HepG2 (cell line): ENCODE results near the gene ATP11A. TPM values are rescaled to one million over a fixed set of nuclear protein-coding genes. Genes with fewer than 3 reads are reported as not detected.

ENCODE experiments used
- ATF3 ChIP-seq: sonication (generic); formaldehyde crosslinking; IDR thresholded peaks from 2 replicates; pipeline ENCODE4 v1.4.0; 2020; ENCODE audit warnings: missing genetic modification reagents
- CREBL2 ChIP-seq: sonication (generic); formaldehyde crosslinking; IDR thresholded peaks from 2 replicates; pipeline ENCODE4 v1.8.1; 2023; ENCODE audit warnings: missing genetic modification reagents, mild to moderate bottlenecking, borderline replicate concordance
- FOXJ3 ChIP-seq: sonication (generic); formaldehyde crosslinking; IDR thresholded peaks from 2 replicates; pipeline ENCODE4 v1.4.0; 2020; ENCODE audit warnings: missing genetic modification reagents, mild to moderate bottlenecking, borderline replicate concordance
- MIXL1 ChIP-seq: IDR thresholded peaks from 2 replicates; pipeline ENCODE4 v1.6.1; 2016
- MLX ChIP-seq: IDR thresholded peaks from 2 replicates; pipeline ENCODE4 v1.6.1; 2016
- NR2F1 ChIP-seq, 2 experiments: fragments of 450-650 bp in 1 of 2; formaldehyde crosslinking in 1 of 2; IDR thresholded peaks; 2 replicates each; pipeline versions ENCODE4 v1.5.0 to v1.6.1; 2016 to 2020; ENCODE audit warnings: mild to moderate bottlenecking in 1 of 2, missing compliant biosample characterization in 1 of 2, missing genetic modification reagents in 1 of 2, moderate library complexity in 1 of 2
- PHF20 ChIP-seq: sonication (generic); formaldehyde crosslinking; IDR thresholded peaks from 2 replicates; pipeline ENCODE4 v1.5.0; 2020; ENCODE audit warnings: mild to moderate bottlenecking, missing genetic modification reagents
- SALL2 ChIP-seq: sonication (generic); formaldehyde crosslinking; IDR thresholded peaks from 2 replicates; pipeline ENCODE4 v1.8.1; 2023; ENCODE audit warnings: mild to moderate bottlenecking, missing genetic modification reagents, inconsistent platforms
- SMAD1 ChIP-seq: sonication (generic); formaldehyde crosslinking; IDR thresholded peaks from 2 replicates; pipeline ENCODE4 v1.4.0; 2020; ENCODE audit warnings: missing genetic modification reagents, low read depth, mild to moderate bottlenecking, borderline replicate concordance
- TCF12 ChIP-seq, 2 experiments: fragments of 450-650 bp in 1 of 2; sonication (generic) in 1 of 2; formaldehyde crosslinking in 1 of 2; IDR thresholded peaks; 2 replicates each; pipeline versions ENCODE4 v1.6.1 to v1.8.0; 2017 to 2022; ENCODE audit warnings: antibody characterized with exemption in 1 of 2, mild to moderate bottlenecking in 1 of 2, missing genetic modification reagents in 1 of 2, moderate library complexity in 1 of 2
- TCF7L2 ChIP-seq: IDR thresholded peaks from 2 replicates; pipeline ENCODE4 v1.6.1; 2011; ENCODE audit warnings: mild to moderate bottlenecking, low read depth, low read length, moderate library complexity
- TMF1 ChIP-seq: sonication (generic); formaldehyde crosslinking; IDR thresholded peaks from 2 replicates; pipeline ENCODE4 v1.8.1; 2022; ENCODE audit warnings: low read depth, missing genetic modification reagents
- USF2 ChIP-seq, 2 experiments: sonication (generic) in 1 of 2; formaldehyde crosslinking in 1 of 2; IDR thresholded peaks; 2 replicates each; pipeline versions ENCODE4 v1.5.1 to v1.6.1; 2011 to 2020; ENCODE audit warnings: borderline replicate concordance in 1 of 2, low read depth in 1 of 2, low read length in 1 of 2, mild to moderate bottlenecking in 1 of 2, missing genetic modification reagents in 1 of 2, moderate library complexity in 1 of 2
- ZBED4 ChIP-seq: sonication (generic); formaldehyde crosslinking; IDR thresholded peaks from 2 replicates; pipeline ENCODE4 v1.4.0; 2020; ENCODE audit warnings: missing genetic modification reagents, borderline replicate concordance
- ZBTB46 ChIP-seq: sonication (generic); formaldehyde crosslinking; IDR thresholded peaks from 2 replicates; pipeline ENCODE4 v1.4.0; 2020; ENCODE audit warnings: mild to moderate bottlenecking, missing genetic modification reagents, borderline replicate concordance
- ZNF562 ChIP-seq: sonication (generic); formaldehyde crosslinking; IDR thresholded peaks from 2 replicates; pipeline ENCODE4 v1.8.0; 2022; ENCODE audit warnings: missing genetic modification reagents, borderline replicate concordance
- ZNF644 ChIP-seq: IDR thresholded peaks from 2 replicates; pipeline ENCODE4 v1.6.1; 2016; ENCODE audit warnings: low read depth
- ZNF724P ChIP-seq: sonication (generic); formaldehyde crosslinking; IDR thresholded peaks from 2 replicates; pipeline ENCODE4 v1.8.0; 2022; ENCODE audit warnings: missing genetic modification reagents, borderline replicate concordance
- polyA plus RNA-seq, 8 experiments: library from polyadenylated mRNA; depleted of rRNA in 3 of 8; stranded (reverse) in 7 of 8; unstranded in 1 of 8; fragments of >200 nt; fragmentation: Illumina TruSeq in 4 of 8; extraction: Trizol in 4 of 8; gene quantifications; 2 replicates each; pipeline versions ENCODE4 v1.2.1 to v1.2.3, GENCODE V29; 2011 to 2016; ENCODE audit warnings: low read depth in 4 of 8, missing spikeins in 1 of 8, mixed read lengths in 1 of 8; ENCODE audit not compliant: insufficient read depth in 1 of 8
- total RNA-seq, 5 experiments: library from RNA; depleted of rRNA; stranded (reverse); fragments of >200 nt; fragmentation: Illumina TruSeq; extraction: Trizol; gene quantifications; 2 replicates each; pipeline ENCODE4 v1.2.3, GENCODE V29; 2016; ENCODE audit warnings: low read depth in 1 of 5

Gene ATP11A
- total and polyA plus RNA-seq, 2 of the 13 experiments (the other 11 are each of a cell fraction or from before 2014, with no cell fraction given), result 18.4 to 20.1 TPM

GRCh38 chr13:112689303-112690245 lies at the start of gene ATP11A (continued):
- TF ChIP-seq ZBED4 (CRISPR knock-in tag) (peak; percentile 18; the same call in 1 of the 2 replicates), FOXJ3 (no peak), ZNF644 (CRISPR knock-in tag) (no peak), USF2 (IDR thresholded peaks at IDR 0.05; ENCODE audit: low read depth, low read length) (no peak), USF2 (CRISPR knock-in tag; IDR thresholded peaks at IDR 0.05; ENCODE audit: borderline replicate concordance) (no peak), TCF12 (IDR thresholded peaks at IDR 0.05) (no peak), TCF12 (CRISPR knock-in tag; IDR thresholded peaks at IDR 0.05) (no peak; the same call in 1 of the 2 replicates), ZBTB46 (CRISPR knock-in tag) (peak; percentile 95; the same call in 1 of the 2 replicates), ATF3 (no peak), ZNF724P (CRISPR knock-in tag) (no peak), TMF1 (peak; percentile 77), MIXL1 (CRISPR knock-in tag) (no peak), MLX (no peak), NR2F1 (CRISPR knock-in tag; IDR thresholded peaks at IDR 0.05) (peak; percentile 98 to 99), ZNF562 (CRISPR knock-in tag) (no peak), SALL2 (CRISPR knock-in tag) (peak; percentile 86), PHF20 (CRISPR knock-in tag) (peak; percentile 67), SMAD1 (CRISPR knock-in tag) (no peak), TCF7L2 (no peak), CREBL2 (CRISPR knock-in tag) (no peak)
